Vagina (tissue), 2 donors: Measurements from ENCODE around the gene GMEB2.

Experiments used
- POLR2A ChIP-seq, 2 donors: fragments of 450-650 bp; IDR thresholded peaks; one replicate each; pipeline ENCODE4 v1.6.1; 2017; ENCODE audit warnings: antibody characterized with exemption in 2 of 2, mild to moderate bottlenecking in 2 of 2, moderate library complexity in 2 of 2
- POLR2AphosphoS5 ChIP-seq, 2 donors: sonication (generic); formaldehyde crosslinking; IDR thresholded peaks; one replicate each; pipeline ENCODE4 v1.9.0; 2017; ENCODE audit warnings: antibody characterized with exemption in 2 of 2, mild to moderate bottlenecking in 2 of 2, low read depth in 1 of 2; ENCODE audit not compliant: insufficient read depth in 1 of 2
- TF ChIP-seq, protein P1 (sequence below), 3 experiments: fragments of 450-650 bp in 2 of 3; fragments of 200-600 bp in 1 of 3; sonication (generic) in 1 of 3; IDR thresholded peaks; one replicate each; pipeline ENCODE4 v1.5.1; 2017 to 2019; ENCODE audit warnings: antibody characterized with exemption in 3 of 3, mild to moderate bottlenecking in 2 of 3, moderate library complexity in 2 of 3

DNA sequence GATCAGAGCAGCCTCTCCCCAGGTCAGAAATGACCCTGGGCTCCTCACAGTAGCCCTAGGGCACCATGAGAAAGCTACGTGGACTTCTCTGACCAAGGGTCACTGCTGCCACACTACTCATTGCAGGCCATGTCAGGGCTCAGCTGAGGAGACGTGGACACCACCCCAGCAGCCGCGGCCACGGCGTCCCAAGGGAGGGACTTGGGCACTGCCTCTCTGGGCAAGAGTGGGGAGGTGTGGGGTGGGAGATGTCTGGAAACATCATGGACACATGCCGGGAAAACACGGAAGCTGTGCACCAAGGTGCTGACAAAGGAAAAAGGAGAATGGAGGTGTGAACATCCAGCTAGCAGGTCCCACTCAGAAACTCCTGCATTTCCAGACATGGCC lies 9.0 kb downstream of the GMEB2 start:
- TF ChIP-seq POLR2AphosphoS5 (IDR thresholded peaks at IDR 0.05; ENCODE audit: insufficient read depth in 1 of 2, low read depth in 1 of 2) (no peak), POLR2A (IDR thresholded peaks at IDR 0.05) (no peak)
- TF ChIP-seq, protein P1, sequence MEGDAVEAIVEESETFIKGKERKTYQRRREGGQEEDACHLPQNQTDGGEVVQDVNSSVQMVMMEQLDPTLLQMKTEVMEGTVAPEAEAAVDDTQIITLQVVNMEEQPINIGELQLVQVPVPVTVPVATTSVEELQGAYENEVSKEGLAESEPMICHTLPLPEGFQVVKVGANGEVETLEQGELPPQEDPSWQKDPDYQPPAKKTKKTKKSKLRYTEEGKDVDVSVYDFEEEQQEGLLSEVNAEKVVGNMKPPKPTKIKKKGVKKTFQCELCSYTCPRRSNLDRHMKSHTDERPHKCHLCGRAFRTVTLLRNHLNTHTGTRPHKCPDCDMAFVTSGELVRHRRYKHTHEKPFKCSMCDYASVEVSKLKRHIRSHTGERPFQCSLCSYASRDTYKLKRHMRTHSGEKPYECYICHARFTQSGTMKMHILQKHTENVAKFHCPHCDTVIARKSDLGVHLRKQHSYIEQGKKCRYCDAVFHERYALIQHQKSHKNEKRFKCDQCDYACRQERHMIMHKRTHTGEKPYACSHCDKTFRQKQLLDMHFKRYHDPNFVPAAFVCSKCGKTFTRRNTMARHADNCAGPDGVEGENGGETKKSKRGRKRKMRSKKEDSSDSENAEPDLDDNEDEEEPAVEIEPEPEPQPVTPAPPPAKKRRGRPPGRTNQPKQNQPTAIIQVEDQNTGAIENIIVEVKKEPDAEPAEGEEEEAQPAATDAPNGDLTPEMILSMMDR (IDR thresholded peaks at IDR 0.05) = no peak
